Measurements from ENCODE around the gene PROK1.

Gene PROK1

GRCh38 chr1:110441888-110442287 lies 9.1 kb upstream of the PROK1 start:
- Mint-ChIP-seq H3K4me1 (ENCODE audit: low read depth) (no peaks in the 10 kb centered on the region), H3K36me3 (ENCODE audit: low read depth) (no peaks in the 10 kb centered on the region), H3K27me3 (ENCODE audit: low read depth) (peaks cover 5% of the 10 kb centered on the region), H3K4me3 (no peak overlapping the region), H3K9me3 (no peaks in the 10 kb centered on the region), H3K27ac (no peak overlapping the region)
- no peak for DNase-seq (ENCODE audit: low spot score)

GRCh38 chr1:110443451-110443850 lies 7.5 kb upstream of the PROK1 start:
- Mint-ChIP-seq H3K27me3 (ENCODE audit: low read depth) (peaks cover 8% of the 10 kb centered on the region), H3K36me3 (ENCODE audit: low read depth) (no peaks in the 10 kb centered on the region), H3K4me3 (no peak overlapping the region)

GRCh38 chr1:110444561-110444960 lies 6.4 kb upstream of the PROK1 start:
- Mint-ChIP-seq H3K4me3 (no peak overlapping the region), H3K27ac (no peak overlapping the region), H3K36me3 (ENCODE audit: low read depth) (no peaks in the 10 kb centered on the region), H3K4me1 (ENCODE audit: low read depth) (no peaks in the 10 kb centered on the region), H3K27me3 (ENCODE audit: low read depth) (peaks cover 8% of the 10 kb centered on the region), H3K9me3 (no peaks in the 10 kb centered on the region)
- no peak for DNase-seq (ENCODE audit: low spot score)

More at GRCh38 chr1:110443451-110443850, 7.5 kb upstream of the PROK1 start:
- H3K9me3 Mint-ChIP-seq: no peaks in the 10 kb centered on the region
- no peak for DNase-seq (ENCODE audit: low spot score)
- no peak overlapping the region for H3K27ac Mint-ChIP-seq
- no peaks in the 10 kb centered on the region for H3K4me1 Mint-ChIP-seq (ENCODE audit: low read depth)

GRCh38 chr1:110449661-110450651 lies 993 bp upstream of the PROK1 start:
- peaks cover 9% of the 10 kb centered on the region for H3K27me3 Mint-ChIP-seq (ENCODE audit: low read depth)
- no peak overlapping the region for H3K4me3 Mint-ChIP-seq

GRCh38 chr1:110452330-110452729 lies 1.4 kb downstream of the PROK1 start:
- Mint-ChIP-seq H3K36me3 (ENCODE audit: low read depth) (no peaks in the 10 kb centered on the region), H3K4me3 (no peak overlapping the region)

More at GRCh38 chr1:110449661-110450651, 993 bp upstream of the PROK1 start:
- Mint-ChIP-seq H3K36me3 (ENCODE audit: low read depth) (no peaks in the 10 kb centered on the region), H3K4me1 (ENCODE audit: low read depth) (no peaks in the 10 kb centered on the region), H3K9me3 (no peaks in the 10 kb centered on the region), H3K27ac (no peak overlapping the region)
- DNase-seq (ENCODE audit: low spot score): no peak

GRCh38 chr1:110453829-110454228 lies 2.9 kb downstream of the PROK1 start:
- Mint-ChIP-seq H3K36me3 (ENCODE audit: low read depth) (no peaks in the 10 kb centered on the region), H3K9me3 (no peaks in the 10 kb centered on the region), H3K27ac (no peak overlapping the region), H3K4me3 (no peak overlapping the region), H3K4me1 (ENCODE audit: low read depth) (no peaks in the 10 kb centered on the region), H3K27me3 (ENCODE audit: low read depth) (peaks cover 6% of the 10 kb centered on the region)
- DNase-seq (ENCODE audit: low spot score): no peak

More at GRCh38 chr1:110452330-110452729, 1.4 kb downstream of the PROK1 start:
- Mint-ChIP-seq H3K27ac (no peak overlapping the region), H3K9me3 (no peaks in the 10 kb centered on the region), H3K27me3 (ENCODE audit: low read depth) (peaks cover 9% of the 10 kb centered on the region), H3K4me1 (ENCODE audit: low read depth) (no peaks in the 10 kb centered on the region)
- no peak for DNase-seq (ENCODE audit: low spot score)

GRCh38 chr1:110454328-110454727 lies 3.4 kb downstream of the PROK1 start:
- peaks cover 6% of the 10 kb centered on the region for H3K27me3 Mint-ChIP-seq (ENCODE audit: low read depth)
- DNase-seq (ENCODE audit: low spot score): no peak
- no peak overlapping the region for H3K4me3 Mint-ChIP-seq
- H3K36me3 Mint-ChIP-seq (ENCODE audit: low read depth): no peaks in the 10 kb centered on the region
- no peaks in the 10 kb centered on the region for H3K4me1 Mint-ChIP-seq (ENCODE audit: low read depth)
- no peak overlapping the region for H3K27ac Mint-ChIP-seq
- H3K9me3 Mint-ChIP-seq: no peaks in the 10 kb centered on the region

- Mint-ChIP-seq H3K4me3 (no peak overlapping the region), H3K27me3 (ENCODE audit: low read depth) (peaks cover 6% of the 10 kb centered on the region), H3K9me3 (no peaks in the 10 kb centered on the region), H3K36me3 (ENCODE audit: low read depth) (no peaks in the 10 kb centered on the region), H3K27ac (no peak overlapping the region), H3K4me1 (ENCODE audit: low read depth) (no peaks in the 10 kb centered on the region)
- no peak for DNase-seq (ENCODE audit: low spot score)
Measured at GRCh38 chr1:110455151-110455550, 4.2 kb downstream of the PROK1 start.

- Mint-ChIP-seq H3K27me3 (ENCODE audit: low read depth) (no peaks in the 10 kb centered on the region), H3K9me3 (no peaks in the 10 kb centered on the region), H3K4me1 (ENCODE audit: low read depth) (no peaks in the 10 kb centered on the region), H3K36me3 (ENCODE audit: low read depth) (no peaks in the 10 kb centered on the region), H3K27ac (no peak overlapping the region), H3K4me3 (no peak overlapping the region)
- DNase-seq (ENCODE audit: low spot score): no peak
Measured at GRCh38 chr1:110457206-110457605, 6.3 kb downstream of the PROK1 start.

- Mint-ChIP-seq H3K27me3 (ENCODE audit: low read depth) (no peaks in the 10 kb centered on the region), H3K27ac (no peak overlapping the region), H3K9me3 (no peaks in the 10 kb centered on the region), H3K36me3 (ENCODE audit: low read depth) (no peaks in the 10 kb centered on the region), H3K4me3 (no peak overlapping the region), H3K4me1 (ENCODE audit: low read depth) (no peaks in the 10 kb centered on the region)
- peak; percentile 66 for DNase-seq (ENCODE audit: low spot score)
Measured at GRCh38 chr1:110460253-110461220, 9.6 kb downstream of the PROK1 start.

- H3K36me3 Mint-ChIP-seq (ENCODE audit: low read depth): no peaks in the 10 kb centered on the region
- H3K27me3 Mint-ChIP-seq (ENCODE audit: low read depth): no peaks in the 10 kb centered on the region
- H3K4me3 Mint-ChIP-seq: no peak overlapping the region
- H3K4me1 Mint-ChIP-seq (ENCODE audit: low read depth): no peaks in the 10 kb centered on the region
- no peak overlapping the region for H3K27ac Mint-ChIP-seq
- no peaks in the 10 kb centered on the region for H3K9me3 Mint-ChIP-seq
- DNase-seq (ENCODE audit: low spot score): no peak
Measured at GRCh38 chr1:110462093-110462492, 11.1 kb downstream of the PROK1 start.

GRCh38 chr1:110462964-110463363 lies 12.0 kb downstream of the PROK1 start:
- Mint-ChIP-seq H3K27me3 (ENCODE audit: low read depth) (no peaks in the 10 kb centered on the region), H3K36me3 (ENCODE audit: low read depth) (no peaks in the 10 kb centered on the region), H3K4me3 (no peak overlapping the region), H3K4me1 (ENCODE audit: low read depth) (no peaks in the 10 kb centered on the region), H3K27ac (no peak overlapping the region), H3K9me3 (no peaks in the 10 kb centered on the region)
- no peak for DNase-seq (ENCODE audit: low spot score)

- no peaks in the 10 kb centered on the region for H3K9me3 Mint-ChIP-seq
- DNase-seq (ENCODE audit: low spot score): no peak
- H3K4me3 Mint-ChIP-seq: no peak overlapping the region
- H3K36me3 Mint-ChIP-seq (ENCODE audit: low read depth): no peaks in the 10 kb centered on the region
- H3K4me1 Mint-ChIP-seq (ENCODE audit: low read depth): no peaks in the 10 kb centered on the region
- H3K27ac Mint-ChIP-seq: no peak overlapping the region
- H3K27me3 Mint-ChIP-seq (ENCODE audit: low read depth): no peaks in the 10 kb centered on the region
Measured at GRCh38 chr1:110463725-110464124, 12.8 kb downstream of the PROK1 start.

- Mint-ChIP-seq H3K4me3 (no peak overlapping the region), H3K4me1 (ENCODE audit: low read depth) (no peaks in the 10 kb centered on the region), H3K27ac (no peak overlapping the region), H3K9me3 (no peaks in the 10 kb centered on the region), H3K36me3 (ENCODE audit: low read depth) (no peaks in the 10 kb centered on the region), H3K27me3 (ENCODE audit: low read depth) (no peaks in the 10 kb centered on the region)
- no peak for DNase-seq (ENCODE audit: low spot score)
Measured at GRCh38 chr1:110464340-110464739, 13.4 kb downstream of the PROK1 start.
